Measurements from ENCODE around the gene CCL25.

- TF ChIP-seq POLR2A (IDR thresholded peaks at IDR 0.05) (no peak), CTCF (IDR thresholded peaks at IDR 0.05 in 8 of 11, conservative IDR thresholded peaks at IDR 0.05 in 3 of 11) (no peak)
Measured at GRCh38 chr19:8045872-8046568, 6.5 kb upstream of the CCL25 start.
